GM23248 (cell line): Measurements from ENCODE around the gene DDX27.

Experiments
- EZH2 ChIP-seq: fragments of 200-600 bp; sonication (generic); IDR thresholded peaks from 2 replicates; pipeline ENCODE4 v1.6.1; 2018; ENCODE audit warnings: antibody characterized with exemption, mild to moderate bottlenecking; ENCODE audit not compliant: insufficient read depth, poor library complexity, severe bottlenecking
- EZH2phosphoT487 ChIP-seq: fragments of 200-600 bp; sonication (generic); IDR thresholded peaks from 2 replicates; pipeline ENCODE4 v1.6.1; 2018; ENCODE audit warnings: antibody characterized with exemption, moderate library complexity, mild to moderate bottlenecking, low read depth; ENCODE audit not compliant: insufficient read depth

- TF ChIP-seq EZH2 (no peak), EZH2phosphoT487 (no peak)
These were observed 2.1 kb upstream of the DDX27 start for GRCh38 chr20:49216991-49217578.
